ENCODE results near the gene STRN4.

Gene STRN4

DNA sequence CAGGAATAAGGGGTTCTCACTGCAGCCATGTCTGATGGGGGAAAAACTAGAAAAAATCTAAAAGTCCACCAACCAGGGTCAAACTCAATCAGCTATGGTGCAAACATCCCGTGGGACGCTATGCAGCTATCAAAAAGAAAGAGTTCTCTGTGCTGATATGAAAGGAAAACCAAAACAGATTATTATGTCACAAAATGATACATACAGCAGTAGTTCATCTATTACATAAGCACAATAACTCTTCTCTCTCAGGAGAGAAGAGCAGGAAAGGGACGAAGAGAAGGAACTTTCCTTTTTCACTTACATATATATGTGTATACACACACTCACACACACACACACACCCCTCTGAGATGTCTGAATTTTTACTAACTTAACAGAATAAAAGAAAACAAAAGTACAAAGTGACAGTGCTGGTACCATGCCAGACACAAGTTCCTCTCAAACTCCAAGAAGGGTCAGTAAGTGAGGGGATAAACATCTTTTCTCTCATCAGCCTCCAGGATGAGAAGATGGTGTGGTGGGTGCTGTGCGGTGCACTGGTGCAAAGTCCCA, 3.2 kb downstream of the STRN4 start:
- no peak for DNase-seq (ENCODE audit: low spot score)

DNA sequence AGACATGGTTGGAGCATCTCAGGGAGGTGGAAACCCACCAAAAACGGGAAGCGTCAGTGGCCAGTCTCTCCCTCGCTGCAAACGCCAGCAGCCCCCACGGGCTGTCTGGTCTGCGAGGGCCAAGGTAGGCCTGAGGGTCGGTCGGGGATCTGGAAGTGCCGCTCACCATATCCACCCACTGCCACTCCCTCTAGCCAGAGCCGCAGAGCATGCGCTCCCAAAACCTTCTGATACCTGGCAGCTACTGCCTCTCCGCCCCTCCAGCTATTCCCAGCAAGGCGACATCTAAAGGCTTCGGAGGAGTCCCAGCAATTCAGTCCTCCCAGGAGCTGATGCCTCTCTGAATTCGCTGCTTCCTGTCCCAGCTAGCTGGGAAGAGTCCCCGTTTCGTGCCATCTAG, 4.8 kb downstream of the STRN4 start:
- no peak for DNase-seq (ENCODE audit: low spot score)

GRCh38 chr19:46739290-46739771, 6.9 kb downstream of the STRN4 start:
- DNase-seq (ENCODE audit: low spot score), result no peak

GRCh38 chr19:46737761-46738171, 8.5 kb downstream of the STRN4 start:
- DNase-seq (ENCODE audit: low spot score), result no peak

- no peak for DNase-seq (ENCODE audit: low spot score)
Observed at GRCh38 chr19:46737298-46737654, 9.0 kb downstream of the STRN4 start.

DNA sequence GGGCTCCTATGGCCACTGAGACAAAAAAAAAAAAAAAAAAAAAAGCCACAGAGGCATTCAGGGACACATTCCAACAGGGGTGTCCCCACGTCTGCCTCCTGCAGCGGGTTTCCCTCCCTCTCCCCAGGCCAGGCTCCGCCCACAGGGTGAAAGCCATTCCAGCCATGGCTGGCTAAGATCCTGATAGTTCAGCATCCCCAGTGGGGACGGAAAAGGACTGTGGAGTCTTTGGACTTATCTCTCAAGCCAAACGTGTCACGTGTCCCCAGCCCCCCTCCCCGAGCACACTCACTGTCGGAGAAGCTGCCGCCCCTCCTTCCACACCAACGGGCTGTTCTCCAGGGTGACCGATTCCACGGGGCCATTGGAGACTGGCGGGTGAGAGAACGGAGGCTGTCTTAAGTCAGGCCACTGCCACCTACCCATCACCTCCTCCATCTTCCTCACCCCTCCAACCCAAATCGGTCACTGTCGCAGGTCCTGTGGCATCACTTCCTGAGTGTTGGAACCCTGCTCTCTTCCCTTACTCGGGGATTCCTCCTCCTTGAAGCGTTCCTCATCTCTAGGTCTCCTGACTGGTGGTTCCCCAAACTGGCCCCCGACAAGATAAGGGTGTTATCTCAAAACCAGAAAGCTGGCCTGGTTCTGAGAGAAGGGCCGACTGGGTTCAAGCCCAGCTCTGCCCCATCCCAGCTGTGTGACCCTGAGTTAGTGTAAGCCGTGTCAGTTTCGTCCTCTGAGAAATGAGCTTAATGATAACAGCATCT, 9.5 kb downstream of the STRN4 start:
- no peak for DNase-seq (ENCODE audit: low spot score)

DNA sequence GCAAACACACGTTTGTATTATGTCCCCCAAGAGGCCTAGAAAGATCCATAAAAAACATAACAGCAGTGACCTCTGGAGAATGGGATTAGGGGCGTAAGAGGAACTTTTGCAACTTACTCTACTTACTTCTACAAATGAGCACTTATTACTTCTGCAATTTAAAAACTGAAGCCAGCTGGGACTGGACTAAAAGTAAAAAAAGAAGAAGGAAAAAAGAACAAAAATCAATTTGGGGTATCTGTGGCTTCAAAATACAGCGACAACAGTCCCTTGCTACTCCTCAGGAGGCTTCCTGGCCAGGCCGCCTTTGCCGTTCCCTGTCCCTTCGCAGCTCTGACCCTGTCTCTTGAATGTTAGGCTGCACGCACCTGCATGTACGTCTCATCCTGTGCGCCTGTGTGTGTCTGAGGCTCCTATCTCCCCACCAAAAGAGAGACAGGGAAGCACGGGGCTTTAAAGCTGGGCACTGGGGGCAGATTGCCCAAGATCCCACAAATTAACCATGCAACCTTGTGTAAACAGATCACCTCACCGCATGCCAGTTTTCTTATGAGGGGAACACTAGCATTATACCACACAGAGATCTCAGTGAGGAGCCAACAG, 12.5 kb downstream of the STRN4 start:
- no peak for DNase-seq (ENCODE audit: low spot score)

DNA sequence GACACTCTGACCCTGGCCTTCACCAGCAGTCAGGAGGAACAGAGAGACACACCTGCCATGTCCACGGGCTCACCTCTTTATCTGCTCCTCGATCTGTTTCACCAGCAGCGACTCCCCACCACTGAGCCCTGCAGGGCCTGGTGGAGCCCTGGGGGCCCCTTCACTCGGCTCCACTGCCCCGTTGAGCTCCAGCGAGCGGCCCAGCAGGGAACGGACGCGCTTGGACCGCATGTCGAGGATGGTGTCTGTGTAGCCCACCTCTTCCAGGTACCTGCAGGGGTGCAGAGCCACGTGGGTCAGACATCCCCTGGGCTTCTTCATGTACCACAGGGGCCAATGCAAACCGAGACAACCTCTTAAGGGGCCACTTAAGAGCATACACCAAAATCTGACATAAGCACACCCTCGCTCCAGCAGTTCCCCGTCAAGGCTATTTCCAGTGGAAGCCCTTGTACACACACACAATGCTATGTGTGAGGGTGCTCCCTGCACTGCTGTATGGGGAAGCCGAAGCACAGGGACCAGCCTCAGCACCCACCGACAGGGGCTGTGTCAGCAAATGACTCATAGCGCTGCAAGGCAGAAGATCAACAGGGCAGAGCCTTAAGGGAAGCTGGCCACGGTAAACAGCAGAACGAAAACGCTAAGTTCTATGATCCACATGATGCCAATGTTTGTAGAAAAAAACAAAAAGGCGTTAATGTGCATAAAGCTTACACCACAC, 13.1 kb downstream of the STRN4 start:
- no peak for DNase-seq (ENCODE audit: low spot score)

DNA sequence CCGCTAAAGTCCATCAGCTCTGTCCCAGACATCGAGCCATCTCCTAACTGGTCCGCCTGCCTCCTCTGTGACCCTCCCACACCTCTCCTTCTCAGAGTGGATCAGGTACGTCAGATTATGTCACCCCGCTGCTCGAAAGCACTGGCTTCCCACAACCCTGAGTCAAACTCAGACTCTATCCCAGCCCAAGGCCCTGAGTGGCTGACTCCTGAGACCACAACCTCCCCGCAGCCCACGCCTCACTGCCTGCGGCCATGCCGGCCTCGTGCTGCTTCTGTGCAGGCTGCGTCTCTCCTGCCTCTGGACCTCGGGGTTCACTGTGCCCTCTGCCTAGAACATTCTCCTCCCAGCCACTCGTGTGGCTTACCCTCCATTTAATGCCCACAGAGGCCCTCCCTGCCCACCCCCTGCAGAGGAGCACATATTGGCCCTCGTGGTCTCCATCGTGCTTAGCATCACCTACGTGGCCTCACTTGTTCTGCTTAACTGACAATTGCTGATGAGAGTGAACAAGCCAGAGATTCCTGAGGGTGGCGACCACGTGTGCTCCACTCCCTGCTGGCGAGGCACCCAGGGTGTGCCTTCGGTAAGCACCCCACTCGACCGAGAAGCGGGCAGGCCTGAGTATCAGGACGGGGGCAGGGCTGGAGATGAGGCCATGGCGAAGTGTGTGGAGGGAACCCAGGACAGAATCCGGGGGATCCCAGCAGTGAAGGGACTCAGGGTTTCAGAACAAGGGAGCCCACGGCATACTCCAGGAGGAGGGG, 13.9 kb downstream of the STRN4 start:
- DNase-seq (ENCODE audit: low spot score), result no peak

- DNase-seq (ENCODE audit: low spot score), result no peak
Observed at GRCh38 chr19:46731584-46731983, 14.7 kb downstream of the STRN4 start.

GRCh38 chr19:46731007-46731501, 15.2 kb downstream of the STRN4 start:
- no peak for DNase-seq (ENCODE audit: low spot score)

- no peak for DNase-seq (ENCODE audit: low spot score)
Observed at GRCh38 chr19:46730595-46730994, 15.7 kb downstream of the STRN4 start.

- DNase-seq (ENCODE audit: low spot score), result no peak
Observed at GRCh38 chr19:46730187-46730586, 16.1 kb downstream of the STRN4 start.

DNA sequence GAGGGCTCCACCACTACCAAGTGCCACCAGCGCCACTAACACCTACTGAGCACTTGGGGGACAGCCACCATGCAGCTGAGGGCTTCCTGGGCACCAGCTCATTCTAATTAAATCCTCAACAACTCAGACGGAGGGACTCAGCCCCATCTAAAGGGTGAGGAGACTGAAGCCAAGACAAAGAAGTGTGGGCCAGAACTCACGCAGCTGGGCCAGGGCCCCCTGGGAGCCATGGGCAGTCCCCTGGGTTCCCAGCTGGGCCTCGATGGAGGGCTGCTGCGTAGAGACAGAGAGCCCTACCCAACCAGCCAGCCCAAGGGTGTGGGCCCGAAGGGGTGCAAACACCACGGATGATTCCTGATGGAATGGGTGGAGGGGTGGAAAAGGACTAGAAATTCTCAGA, 16.6 kb downstream of the STRN4 start:
- no peak for DNase-seq (ENCODE audit: low spot score)

DNA sequence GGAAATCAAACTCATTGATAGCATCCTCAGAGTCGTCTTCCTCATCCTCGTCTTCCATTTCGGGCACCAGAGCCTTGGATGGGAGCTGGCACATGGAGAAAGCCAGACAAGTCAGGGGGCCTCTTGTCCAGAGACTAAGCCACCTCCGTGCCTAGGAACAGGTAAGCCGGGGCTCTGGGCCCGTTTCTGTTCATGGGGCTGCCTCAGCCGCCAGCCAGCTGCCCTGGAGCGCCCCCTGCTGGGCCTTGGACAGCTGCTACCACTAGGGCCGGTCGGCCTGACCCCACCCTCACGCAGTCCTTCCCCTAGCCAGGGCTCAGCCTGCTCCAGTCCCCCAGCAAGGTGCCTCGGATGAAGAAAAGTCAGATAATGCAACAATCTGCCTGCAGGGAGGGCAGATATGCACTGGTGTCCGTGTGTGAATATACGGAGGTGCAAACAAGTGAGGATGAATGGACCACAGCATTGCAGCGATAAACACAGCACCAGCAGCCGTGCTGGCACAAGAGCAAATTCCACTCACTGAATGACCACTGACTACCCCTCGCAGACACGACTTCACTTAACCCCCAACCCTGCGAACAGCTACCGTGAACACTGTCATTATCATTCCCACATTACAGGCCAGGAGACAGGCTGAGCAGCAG, 17.4 kb downstream of the STRN4 start:
- no peak for DNase-seq (ENCODE audit: low spot score)

DNA sequence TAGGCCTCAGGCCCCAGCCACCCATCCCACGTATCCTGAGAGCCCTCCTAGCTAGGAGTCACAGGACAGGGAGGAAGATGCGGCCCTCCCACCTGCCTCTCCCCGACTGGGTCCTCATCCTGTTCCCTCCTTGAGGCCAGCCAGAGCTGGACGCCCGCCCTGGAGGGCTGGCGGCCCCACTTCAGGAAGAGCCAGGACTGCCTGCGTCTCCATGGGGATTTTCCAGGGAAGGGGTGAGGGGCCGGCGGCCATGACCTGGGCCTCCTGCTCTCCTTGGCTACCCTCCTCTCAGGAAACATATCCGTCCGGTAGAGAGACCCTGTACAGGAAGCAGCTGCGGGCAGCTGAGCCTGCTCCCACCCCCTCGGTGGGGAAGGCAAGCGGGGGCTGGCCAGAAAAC, 18.0 kb downstream of the STRN4 start:
- DNase-seq (ENCODE audit: low spot score), result no peak

- DNase-seq (ENCODE audit: low spot score), result no peak
Observed at GRCh38 chr19:46727757-46728156, 18.5 kb downstream of the STRN4 start.

DNA sequence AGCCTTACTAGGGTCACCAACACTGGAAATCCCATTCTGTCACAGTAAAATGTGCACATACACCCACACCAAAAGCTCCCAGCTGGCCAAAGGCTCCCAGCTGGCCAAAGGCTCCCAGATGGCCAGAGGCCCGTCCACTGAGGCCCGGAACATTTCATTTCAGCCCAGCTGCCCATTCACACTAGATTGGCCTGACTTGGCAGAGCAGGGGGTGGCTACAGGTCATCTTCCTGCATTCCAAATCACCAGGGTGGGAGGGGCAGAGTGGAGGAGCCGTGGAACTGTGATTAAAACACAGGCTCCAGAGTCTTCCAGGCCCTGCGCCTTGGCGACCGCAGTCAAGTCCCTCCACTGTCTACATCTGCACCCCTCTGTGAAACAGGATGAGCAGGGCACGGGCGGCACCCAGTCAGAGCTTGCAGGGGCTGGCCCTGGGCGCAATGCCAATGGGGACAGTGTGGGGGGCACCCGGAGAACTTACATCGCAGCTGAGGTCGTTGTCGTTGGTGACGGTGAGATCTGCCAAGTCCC, 19.2 kb downstream of the STRN4 start:
- no peak for DNase-seq (ENCODE audit: low spot score)

DNA sequence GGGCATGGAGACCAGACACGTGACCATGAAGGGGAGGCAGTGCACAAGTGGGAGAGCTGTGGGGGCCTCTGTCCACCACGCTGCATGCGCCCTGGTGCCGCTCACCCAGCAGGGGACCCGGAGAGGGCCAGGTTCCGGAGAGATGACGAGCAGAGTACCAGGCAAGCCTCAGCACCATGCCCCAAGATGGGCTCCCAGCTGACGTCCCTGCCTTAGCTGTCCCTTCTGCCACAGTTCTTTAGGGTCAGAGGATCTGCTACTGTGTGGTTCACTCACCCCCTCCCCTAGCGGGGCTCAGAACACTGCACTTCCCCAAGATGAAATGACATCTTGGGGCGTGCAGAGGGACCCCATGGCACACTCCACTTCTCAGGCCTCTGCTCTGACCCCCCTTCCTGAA, 19.7 kb downstream of the STRN4 start:
- no peak for DNase-seq (ENCODE audit: low spot score)

DNA sequence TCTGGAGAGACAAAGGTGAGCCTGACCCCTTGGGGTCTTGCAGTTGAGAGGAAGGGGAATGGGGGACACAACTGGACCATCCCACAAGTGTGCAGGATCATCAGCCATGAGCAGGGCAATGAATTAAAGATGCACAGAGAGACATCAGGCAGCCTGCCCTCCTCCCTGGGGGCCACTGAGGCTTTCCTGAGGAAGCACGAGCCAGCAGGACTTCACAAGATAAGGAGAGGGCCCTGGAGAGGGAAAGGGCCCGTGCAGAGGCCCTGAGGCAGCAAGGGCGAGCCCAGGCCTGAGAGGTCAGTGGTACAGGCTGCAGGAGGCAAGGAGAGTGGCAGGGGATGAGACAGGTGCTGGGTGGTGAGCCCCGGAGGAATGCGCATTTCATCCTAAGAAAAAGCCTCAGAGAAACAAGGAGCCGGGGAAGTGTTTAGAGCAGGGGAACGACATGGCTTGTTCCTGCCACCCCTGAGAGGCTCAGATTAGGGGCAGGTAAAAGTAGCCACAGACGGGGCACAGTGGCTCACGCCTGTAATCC, 20.3 kb downstream of the STRN4 start:
- no peak for DNase-seq (ENCODE audit: low spot score)

Data from left forelimb (tissue), 1 donor.